PFSK-1 (cell line): Measurements from ENCODE around the gene RAD51B.

Experiments used
- FOXP2 ChIP-seq: optimal IDR thresholded peaks from 2 replicates; pipeline ENCODE3; 2011; ENCODE audit warnings: borderline replicate concordance, control low read depth, inconsistent platforms; ENCODE audit not compliant: insufficient read depth; ENCODE audit errors: extremely low read length, extremely low read depth
- POLR2AphosphoS5 ChIP-seq: IDR thresholded peaks from 2 replicates; pipeline ENCODE4 v1.6.1; 2012; ENCODE audit warnings: low read depth, mild to moderate bottlenecking, control low read depth, low read length, moderate library complexity
- REST ChIP-seq, 2 experiments: IDR thresholded peaks; 2 replicates each; pipeline versions ENCODE4 v1.6.1 to v1.8.0; 2011 to 2012; ENCODE audit warnings: low read depth in 2 of 2, low read length in 2 of 2, control low read depth in 1 of 2, inconsistent platforms in 1 of 2, mild to moderate bottlenecking in 1 of 2, moderate library complexity in 1 of 2; ENCODE audit not compliant: insufficient read depth in 1 of 2
- SIN3A ChIP-seq: IDR thresholded peaks from 2 replicates; pipeline ENCODE4 v1.6.1; 2012; ENCODE audit warnings: mild to moderate bottlenecking, low read length, moderate library complexity, borderline replicate concordance; ENCODE audit not compliant: insufficient read depth
- TAF1 ChIP-seq: IDR thresholded peaks from 2 replicates; pipeline ENCODE4 v1.6.1; 2012; ENCODE audit warnings: low read length, control low read depth, borderline replicate concordance; ENCODE audit not compliant: insufficient read depth

RAD51B gene

GRCh38 chr14:67882986-67883555 is 63.5 kb downstream of the RAD51B start:
- TF ChIP-seq FOXP2 (no peak), SIN3A (no peak), POLR2AphosphoS5 (no peak), TAF1 (no peak), REST (IDR thresholded peaks at IDR 0.05; ENCODE audit: insufficient read depth in 1 of 2, low read depth in 2 of 2, low read length in 2 of 2) (no peak)

GRCh38 chr14:67883717-67884116 is 64.1 kb downstream of the RAD51B start:
- TF ChIP-seq REST (IDR thresholded peaks at IDR 0.05; ENCODE audit: insufficient read depth in 1 of 2, low read depth in 2 of 2, low read length in 2 of 2) (no peak), TAF1 (no peak), SIN3A (no peak), FOXP2 (no peak), POLR2AphosphoS5 (no peak)

GRCh38 chr14:67886191-67886590 is 66.6 kb downstream of the RAD51B start:
- TF ChIP-seq SIN3A (no peak), TAF1 (no peak), POLR2AphosphoS5 (no peak), FOXP2 (no peak), REST (IDR thresholded peaks at IDR 0.05; ENCODE audit: insufficient read depth in 1 of 2, low read depth in 2 of 2, low read length in 2 of 2) (no peak)

GRCh38 chr14:67887478-67887877 is 67.9 kb downstream of the RAD51B start:
- TF ChIP-seq POLR2AphosphoS5 (no peak), FOXP2 (no peak), TAF1 (no peak), REST (IDR thresholded peaks at IDR 0.05; ENCODE audit: insufficient read depth in 1 of 2, low read depth in 2 of 2, low read length in 2 of 2) (no peak), SIN3A (no peak)
